Measurements from ENCODE around the gene PLEKHA7. TPM values are rescaled to one million over a fixed set of nuclear protein-coding genes. Genes with fewer than 3 reads are reported as not detected.

PLEKHA7 gene
- total and polyA plus RNA-seq, 2 of the 13 experiments (the other 11 are each of a cell fraction or from before 2014, with no cell fraction given) = 17.5 to 18.7 TPM

DNA sequence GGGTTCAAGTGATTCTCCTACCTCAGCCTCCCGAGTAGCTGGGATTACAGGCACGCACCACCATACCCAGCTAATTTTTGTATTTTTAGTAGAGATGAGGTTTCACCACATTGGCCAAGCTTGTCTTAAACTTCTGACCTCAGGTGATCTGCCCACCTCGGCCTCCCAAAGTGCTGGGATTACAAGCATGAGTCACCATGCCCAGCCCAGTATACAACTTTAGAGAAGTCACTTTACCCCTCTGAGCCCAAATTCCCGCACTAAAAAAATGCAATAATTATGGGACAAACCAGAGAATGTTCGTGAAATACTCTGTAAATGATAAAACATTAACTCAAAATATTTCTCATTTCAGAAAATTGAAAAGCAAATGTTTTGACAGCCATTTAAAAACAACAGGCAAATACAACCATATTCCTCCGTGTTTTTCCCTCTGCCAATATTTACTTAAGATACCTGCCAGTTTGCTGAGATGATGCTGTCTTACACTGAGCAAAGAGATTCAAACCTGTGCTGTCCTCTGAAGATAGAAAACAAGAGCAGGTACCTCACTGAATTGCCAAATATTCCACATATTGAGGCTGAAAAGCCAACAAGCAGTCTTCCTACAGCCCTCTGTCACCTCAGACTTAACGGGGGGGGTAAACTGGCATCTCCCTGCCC, 9.6 kb downstream of the PLEKHA7 start (continued):
- TF ChIP-seq, protein P1, sequence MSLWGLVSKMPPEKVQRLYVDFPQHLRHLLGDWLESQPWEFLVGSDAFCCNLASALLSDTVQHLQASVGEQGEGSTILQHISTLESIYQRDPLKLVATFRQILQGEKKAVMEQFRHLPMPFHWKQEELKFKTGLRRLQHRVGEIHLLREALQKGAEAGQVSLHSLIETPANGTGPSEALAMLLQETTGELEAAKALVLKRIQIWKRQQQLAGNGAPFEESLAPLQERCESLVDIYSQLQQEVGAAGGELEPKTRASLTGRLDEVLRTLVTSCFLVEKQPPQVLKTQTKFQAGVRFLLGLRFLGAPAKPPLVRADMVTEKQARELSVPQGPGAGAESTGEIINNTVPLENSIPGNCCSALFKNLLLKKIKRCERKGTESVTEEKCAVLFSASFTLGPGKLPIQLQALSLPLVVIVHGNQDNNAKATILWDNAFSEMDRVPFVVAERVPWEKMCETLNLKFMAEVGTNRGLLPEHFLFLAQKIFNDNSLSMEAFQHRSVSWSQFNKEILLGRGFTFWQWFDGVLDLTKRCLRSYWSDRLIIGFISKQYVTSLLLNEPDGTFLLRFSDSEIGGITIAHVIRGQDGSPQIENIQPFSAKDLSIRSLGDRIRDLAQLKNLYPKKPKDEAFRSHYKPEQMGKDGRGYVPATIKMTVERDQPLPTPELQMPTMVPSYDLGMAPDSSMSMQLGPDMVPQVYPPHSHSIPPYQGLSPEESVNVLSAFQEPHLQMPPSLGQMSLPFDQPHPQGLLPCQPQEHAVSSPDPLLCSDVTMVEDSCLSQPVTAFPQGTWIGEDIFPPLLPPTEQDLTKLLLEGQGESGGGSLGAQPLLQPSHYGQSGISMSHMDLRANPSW (CRISPR knock-in tag; IDR thresholded peaks at IDR 0.05; ENCODE audit: borderline replicate concordance) = no peak
- TF ChIP-seq JARID2 (CRISPR knock-in tag; IDR thresholded peaks at IDR 0.05; ENCODE audit: insufficient replicate concordance) = no peak
- no peak for TF ChIP-seq HNRNPLL (IDR thresholded peaks at IDR 0.05; ENCODE audit: low read depth, low read length, poor library complexity, severe bottlenecking)
- TF ChIP-seq, protein P2, sequence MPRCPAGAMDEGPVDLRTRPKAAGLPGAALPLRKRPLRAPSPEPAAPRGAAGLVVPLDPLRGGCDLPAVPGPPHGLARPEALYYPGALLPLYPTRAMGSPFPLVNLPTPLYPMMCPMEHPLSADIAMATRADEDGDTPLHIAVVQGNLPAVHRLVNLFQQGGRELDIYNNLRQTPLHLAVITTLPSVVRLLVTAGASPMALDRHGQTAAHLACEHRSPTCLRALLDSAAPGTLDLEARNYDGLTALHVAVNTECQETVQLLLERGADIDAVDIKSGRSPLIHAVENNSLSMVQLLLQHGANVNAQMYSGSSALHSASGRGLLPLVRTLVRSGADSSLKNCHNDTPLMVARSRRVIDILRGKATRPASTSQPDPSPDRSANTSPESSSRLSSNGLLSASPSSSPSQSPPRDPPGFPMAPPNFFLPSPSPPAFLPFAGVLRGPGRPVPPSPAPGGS (CRISPR knock-in tag; IDR thresholded peaks at IDR 0.05) = no peak
- TF ChIP-seq FOSL1 (CRISPR knock-in tag; IDR thresholded peaks at IDR 0.05; ENCODE audit: borderline replicate concordance) = 0 out of 2 replicates have a peak, but pooled peaks have one; percentile 11
- TF ChIP-seq, protein P3, sequence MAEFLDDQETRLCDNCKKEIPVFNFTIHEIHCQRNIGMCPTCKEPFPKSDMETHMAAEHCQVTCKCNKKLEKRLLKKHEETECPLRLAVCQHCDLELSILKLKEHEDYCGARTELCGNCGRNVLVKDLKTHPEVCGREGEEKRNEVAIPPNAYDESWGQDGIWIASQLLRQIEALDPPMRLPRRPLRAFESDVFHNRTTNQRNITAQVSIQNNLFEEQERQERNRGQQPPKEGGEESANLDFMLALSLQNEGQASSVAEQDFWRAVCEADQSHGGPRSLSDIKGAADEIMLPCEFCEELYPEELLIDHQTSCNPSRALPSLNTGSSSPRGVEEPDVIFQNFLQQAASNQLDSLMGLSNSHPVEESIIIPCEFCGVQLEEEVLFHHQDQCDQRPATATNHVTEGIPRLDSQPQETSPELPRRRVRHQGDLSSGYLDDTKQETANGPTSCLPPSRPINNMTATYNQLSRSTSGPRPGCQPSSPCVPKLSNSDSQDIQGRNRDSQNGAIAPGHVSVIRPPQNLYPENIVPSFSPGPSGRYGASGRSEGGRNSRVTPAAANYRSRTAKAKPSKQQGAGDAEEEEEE (CRISPR knock-in tag; IDR thresholded peaks at IDR 0.05; ENCODE audit: borderline replicate concordance) = no peak
- TF ChIP-seq, protein P4, sequence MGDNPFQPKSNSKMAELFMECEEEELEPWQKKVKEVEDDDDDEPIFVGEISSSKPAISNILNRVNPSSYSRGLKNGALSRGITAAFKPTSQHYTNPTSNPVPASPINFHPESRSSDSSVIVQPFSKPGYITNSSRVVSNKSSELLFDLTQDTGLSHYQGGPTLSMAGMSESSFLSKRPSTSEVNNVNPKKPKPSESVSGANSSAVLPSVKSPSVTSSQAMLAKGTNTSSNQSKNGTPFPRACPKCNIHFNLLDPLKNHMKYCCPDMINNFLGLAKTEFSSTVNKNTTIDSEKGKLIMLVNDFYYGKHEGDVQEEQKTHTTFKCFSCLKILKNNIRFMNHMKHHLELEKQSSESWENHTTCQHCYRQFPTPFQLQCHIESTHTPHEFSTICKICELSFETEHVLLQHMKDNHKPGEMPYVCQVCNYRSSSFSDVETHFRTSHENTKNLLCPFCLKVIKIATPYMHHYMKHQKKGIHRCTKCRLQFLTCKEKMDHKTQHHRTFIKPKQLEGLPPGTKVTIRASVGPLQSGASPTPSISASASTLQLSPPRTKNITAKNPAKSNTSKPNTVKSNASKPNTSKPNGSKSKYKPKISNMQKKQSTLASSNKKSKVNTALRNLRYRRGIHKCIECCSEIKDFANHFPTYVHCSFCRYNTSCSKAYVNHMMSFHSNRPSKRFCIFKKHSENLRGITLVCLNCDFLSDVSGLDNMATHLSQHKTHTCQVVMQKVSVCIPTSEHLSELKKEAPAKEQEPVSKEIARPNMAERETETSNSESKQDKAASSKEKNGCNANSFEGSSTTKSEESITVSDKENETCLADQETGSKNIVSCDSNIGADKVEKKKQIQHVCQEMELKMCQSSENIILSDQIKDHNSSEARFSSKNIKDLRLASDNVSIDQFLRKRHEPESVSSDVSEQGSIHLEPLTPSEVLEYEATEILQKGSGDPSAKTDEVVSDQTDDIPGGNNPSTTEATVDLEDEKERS (CRISPR knock-in tag; IDR thresholded peaks at IDR 0.05) = no peak
- TF ChIP-seq, protein P5, sequence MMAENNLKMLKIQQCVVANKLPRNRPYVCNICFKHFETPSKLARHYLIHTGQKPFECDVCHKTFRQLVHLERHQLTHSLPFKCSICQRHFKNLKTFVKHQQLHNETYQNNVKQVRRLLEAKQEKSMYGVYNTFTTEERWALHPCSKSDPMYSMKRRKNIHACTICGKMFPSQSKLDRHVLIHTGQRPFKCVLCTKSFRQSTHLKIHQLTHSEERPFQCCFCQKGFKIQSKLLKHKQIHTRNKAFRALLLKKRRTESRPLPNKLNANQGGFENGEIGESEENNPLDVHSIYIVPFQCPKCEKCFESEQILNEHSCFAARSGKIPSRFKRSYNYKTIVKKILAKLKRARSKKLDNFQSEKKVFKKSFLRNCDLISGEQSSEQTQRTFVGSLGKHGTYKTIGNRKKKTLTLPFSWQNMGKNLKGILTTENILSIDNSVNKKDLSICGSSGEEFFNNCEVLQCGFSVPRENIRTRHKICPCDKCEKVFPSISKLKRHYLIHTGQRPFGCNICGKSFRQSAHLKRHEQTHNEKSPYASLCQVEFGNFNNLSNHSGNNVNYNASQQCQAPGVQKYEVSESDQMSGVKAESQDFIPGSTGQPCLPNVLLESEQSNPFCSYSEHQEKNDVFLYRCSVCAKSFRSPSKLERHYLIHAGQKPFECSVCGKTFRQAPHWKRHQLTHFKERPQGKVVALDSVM (CRISPR knock-in tag; IDR thresholded peaks at IDR 0.05) = 0 out of 2 replicates have a peak, but pooled peaks have one; percentile 12
- TF ChIP-seq ZNF431 (CRISPR knock-in tag; IDR thresholded peaks at IDR 0.05; ENCODE audit: borderline replicate concordance, low read depth) = no peak
- TF ChIP-seq, protein P6, sequence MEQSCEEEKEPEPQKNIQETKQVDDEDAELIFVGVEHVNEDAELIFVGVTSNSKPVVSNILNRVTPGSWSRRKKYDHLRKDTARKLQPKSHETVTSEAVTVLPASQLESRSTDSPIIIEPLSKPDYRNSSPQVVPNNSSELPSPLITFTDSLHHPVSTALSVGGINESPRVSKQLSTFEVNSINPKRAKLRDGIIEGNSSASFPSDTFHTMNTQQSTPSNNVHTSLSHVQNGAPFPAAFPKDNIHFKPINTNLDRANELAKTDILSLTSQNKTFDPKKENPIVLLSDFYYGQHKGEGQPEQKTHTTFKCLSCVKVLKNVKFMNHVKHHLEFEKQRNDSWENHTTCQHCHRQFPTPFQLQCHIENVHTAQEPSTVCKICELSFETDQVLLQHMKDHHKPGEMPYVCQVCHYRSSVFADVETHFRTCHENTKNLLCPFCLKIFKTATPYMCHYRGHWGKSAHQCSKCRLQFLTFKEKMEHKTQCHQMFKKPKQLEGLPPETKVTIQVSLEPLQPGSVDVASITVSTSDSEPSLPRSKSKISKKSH (CRISPR knock-in tag; IDR thresholded peaks at IDR 0.05; ENCODE audit: borderline replicate concordance) = no peak
- no peak for TF ChIP-seq ZNF33A (CRISPR knock-in tag; IDR thresholded peaks at IDR 0.05; ENCODE audit: borderline replicate concordance)
- no peak for TF ChIP-seq ZNF607 (CRISPR knock-in tag; IDR thresholded peaks at IDR 0.05; ENCODE audit: borderline replicate concordance)
